KOPT-K1 (cell line): Measurements from ENCODE around the gene SYCP3.

Source experiments
- H3K27ac ChIP-seq: fragments of 200-600 bp; sonication (generic); 2 replicates; pipeline ENCODE4 v1.5.1; 2016; ENCODE audit warnings: antibody characterized with exemption, mild to moderate bottlenecking, low read depth, low read length; ENCODE audit not compliant: poor library complexity, severe bottlenecking
- H3K36me3 ChIP-seq: fragments of 200-600 bp; sonication (generic); 2 replicates; pipeline ENCODE4 v1.5.1; 2017; ENCODE audit warnings: antibody characterized with exemption, mild to moderate bottlenecking, low read length, moderate library complexity; ENCODE audit not compliant: insufficient read depth
- H3K9me3 ChIP-seq: fragments of 200-600 bp; sonication (generic); 2 replicates; pipeline ENCODE4 v1.5.1; 2017; ENCODE audit warnings: antibody characterized with exemption, low read length, mild to moderate bottlenecking; ENCODE audit not compliant: insufficient read depth, poor library complexity, severe bottlenecking

Gene SYCP3

DNA sequence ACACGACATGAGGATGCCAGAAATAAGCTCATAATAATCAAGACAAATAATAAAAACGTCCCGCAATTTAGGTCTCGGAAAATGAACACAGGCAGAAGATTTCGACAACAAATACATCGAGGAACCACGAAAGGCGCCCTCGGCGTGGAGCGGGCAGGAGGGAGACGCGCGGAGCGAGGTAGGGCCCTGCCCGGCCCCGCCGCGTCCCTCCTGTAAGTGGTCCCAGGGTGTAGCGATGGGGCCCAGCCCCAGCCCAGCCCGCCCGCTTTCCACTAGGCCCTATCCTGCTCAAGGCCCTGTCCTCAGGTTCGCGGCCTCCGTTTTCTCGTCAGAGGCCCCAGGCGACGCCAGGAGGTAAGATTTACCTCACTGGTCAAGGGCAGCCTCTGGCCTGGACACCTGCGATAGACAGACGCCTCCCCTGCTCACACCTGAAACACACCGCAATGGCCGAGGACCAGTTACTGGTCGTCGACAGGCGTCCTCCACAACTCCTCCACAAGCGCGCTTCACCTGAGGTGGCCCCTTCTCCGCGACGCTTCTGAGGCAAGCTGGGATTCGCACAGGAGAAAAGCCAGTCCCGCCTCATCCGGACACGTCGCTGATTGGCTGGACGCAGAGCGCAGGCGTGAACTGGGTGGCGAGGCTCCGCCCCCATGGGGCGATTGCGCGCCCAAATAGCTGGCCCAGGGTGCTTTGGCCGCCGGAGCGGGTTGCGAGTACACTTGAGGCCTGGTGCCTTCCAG, at the start of gene SYCP3:
SYCP3 (minus strand) TSS at position 543 of the 746 bp plus-strand sequence. CDS start 1,527 bp downstream, outside the sequence.
- Histone ChIP-seq H3K27ac (no peak within 1 kb of the TSS), H3K36me3 (peaks cover 21% of the 10 kb centered on the region)

DNA sequence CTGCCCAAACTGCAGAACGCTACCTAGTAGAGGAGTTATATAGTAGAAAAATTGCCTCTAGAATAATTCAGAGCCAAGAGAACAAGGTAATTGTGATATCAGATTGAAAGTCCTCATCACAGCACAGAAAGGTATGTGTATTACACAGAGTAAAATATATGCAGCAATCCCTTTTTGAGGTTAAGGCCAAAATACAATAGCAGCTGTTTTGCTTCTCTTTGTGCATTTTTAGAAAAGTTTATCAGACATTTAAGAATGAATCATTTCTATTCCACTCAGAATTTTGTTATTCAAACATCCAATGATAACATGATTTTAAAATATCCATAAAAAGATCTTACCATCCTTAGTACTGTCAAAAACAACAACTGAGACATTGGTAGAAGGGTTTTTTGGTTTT, 46.4 kb upstream of the SYCP3 start:
- no peak overlapping the region for H3K27ac ChIP-seq
- H3K36me3 ChIP-seq, result peaks cover 70% of the 10 kb centered on the region
- no peaks in the 10 kb centered on the region for H3K9me3 ChIP-seq

More for the DNA sequence above, at the start of gene SYCP3:
- no peaks in the 10 kb centered on the region for H3K9me3 ChIP-seq

DNA sequence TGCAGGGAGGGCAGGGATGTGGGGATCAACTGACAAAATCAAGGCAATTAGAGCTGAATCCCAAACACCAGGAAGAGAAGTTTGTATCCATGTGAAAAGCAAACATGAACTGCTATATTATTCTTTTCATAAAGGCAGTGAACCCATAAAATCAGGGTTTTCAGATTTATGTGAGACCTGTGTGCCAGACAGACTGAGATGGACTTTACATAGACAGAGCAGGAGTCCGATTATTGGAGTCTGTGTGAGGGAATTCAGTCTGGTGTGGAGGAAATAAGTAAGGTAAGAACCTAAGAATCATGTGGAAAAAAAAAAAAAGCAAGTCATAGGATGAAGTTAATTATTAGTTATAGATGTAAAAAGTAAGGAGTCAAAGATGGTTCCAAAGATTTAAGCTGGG, 45.1 kb upstream of the SYCP3 start:
- H3K36me3 ChIP-seq, result peaks cover 70% of the 10 kb centered on the region
- H3K9me3 ChIP-seq, result no peaks in the 10 kb centered on the region
- H3K27ac ChIP-seq, result no peak overlapping the region

DNA sequence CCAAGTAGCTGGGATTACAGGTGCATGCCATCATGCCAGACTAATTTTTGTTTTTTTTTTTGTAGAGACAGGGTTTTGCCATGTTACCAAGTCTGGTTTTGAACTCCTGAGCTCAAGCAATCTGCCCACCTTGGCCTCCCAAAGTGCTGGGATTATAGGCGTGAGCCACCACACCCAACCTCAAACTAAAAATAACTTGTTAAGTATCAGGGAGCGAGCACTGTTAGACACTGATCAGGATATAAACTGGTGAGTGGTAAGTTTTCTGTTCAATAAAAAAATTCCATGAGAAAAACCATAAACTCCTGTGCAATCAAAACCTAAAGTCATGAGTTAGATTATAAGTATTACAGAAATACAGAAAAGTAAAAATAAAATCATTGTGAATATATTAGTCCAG, 44.6 kb upstream of the SYCP3 start:
- no peaks in the 10 kb centered on the region for H3K9me3 ChIP-seq
- peaks cover 70% of the 10 kb centered on the region for H3K36me3 ChIP-seq
- no peak overlapping the region for H3K27ac ChIP-seq

DNA sequence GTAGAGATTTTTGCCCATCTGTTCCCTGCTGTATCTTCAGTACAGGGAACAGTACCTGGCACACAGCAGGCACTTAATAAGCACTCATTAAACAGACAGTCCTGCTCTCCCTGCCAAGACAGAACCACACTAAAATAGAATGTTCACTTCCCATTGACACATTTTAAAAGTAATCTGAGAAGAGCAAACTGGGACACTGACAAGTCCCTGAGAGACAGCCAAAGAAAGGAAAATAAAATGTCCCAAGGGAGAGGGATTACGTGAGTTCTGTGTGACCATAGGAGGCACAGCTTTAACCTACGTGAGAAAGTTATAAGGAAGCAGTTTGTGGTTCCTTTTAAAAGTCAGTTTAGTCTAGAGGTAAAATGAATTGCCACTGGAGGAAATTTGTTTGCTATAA, 43.9 kb upstream of the SYCP3 start:
- Histone ChIP-seq H3K36me3 (peaks cover 64% of the 10 kb centered on the region), H3K9me3 (no peaks in the 10 kb centered on the region), H3K27ac (no peak overlapping the region)

DNA sequence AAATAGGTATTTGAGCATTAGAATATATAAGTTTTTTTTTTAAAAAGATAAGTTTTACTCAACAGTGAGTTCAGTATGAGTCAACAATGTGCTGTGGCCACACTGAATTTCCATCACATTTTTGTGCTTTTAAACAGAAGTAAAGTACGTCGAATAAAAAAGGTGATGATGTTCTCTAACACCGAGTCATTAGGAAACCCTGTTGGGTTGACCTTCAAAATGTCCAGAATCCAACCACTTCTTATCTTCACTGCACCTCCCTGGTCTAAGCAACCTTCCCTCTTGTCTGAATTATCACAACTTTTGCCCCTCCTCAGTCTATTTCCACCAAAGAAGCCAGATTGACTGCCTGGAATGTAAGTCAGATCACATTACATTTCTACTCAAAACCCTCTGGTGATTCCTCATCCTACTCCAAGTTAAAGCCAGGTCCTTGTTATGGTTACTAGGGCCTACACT, 43.0 kb upstream of the SYCP3 start:
- H3K9me3 ChIP-seq, result no peaks in the 10 kb centered on the region
- peaks cover 65% of the 10 kb centered on the region for H3K36me3 ChIP-seq
- H3K27ac ChIP-seq, result no peak overlapping the region

DNA sequence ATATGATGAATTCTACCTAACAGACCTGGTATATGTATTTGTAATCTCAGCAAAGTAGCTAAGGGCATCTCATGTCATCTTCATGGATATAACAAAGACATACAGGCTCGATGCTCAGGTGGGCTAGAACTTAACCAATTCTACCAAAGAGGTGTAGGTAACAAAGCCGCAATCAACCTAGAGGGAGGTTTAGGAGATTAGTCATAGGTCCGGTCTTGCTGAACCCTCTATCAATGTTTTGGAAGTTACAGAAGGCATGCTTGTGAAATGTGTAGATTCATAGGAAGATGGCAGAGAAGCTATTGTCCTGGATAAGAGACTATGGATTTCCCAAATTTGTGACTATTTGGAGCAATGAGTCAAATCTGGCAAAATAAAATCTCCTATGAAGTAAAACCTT, 42.6 kb upstream of the SYCP3 start:
- Histone ChIP-seq H3K9me3 (no peaks in the 10 kb centered on the region), H3K27ac (no peak overlapping the region), H3K36me3 (peaks cover 70% of the 10 kb centered on the region)

DNA sequence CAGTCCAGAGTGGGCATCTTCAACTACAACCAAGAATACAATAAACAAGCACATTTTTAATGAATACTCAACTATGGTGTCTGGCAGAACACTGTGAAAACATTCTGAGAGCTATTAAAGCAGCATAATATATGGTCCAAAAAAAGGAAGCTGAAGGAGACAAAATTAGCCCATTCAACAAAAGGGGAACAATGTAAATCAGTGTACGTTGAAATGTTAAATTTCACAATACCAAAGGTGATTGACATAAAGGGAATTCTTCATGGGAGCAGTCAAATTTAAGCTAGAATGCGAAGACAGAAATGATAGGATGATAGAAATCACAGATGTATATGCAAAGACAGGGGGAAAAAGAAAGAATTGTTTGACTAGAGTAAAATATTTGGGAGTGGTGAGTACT, 41.3 kb upstream of the SYCP3 start:
- no peaks in the 10 kb centered on the region for H3K9me3 ChIP-seq
- H3K36me3 ChIP-seq, result peaks cover 69% of the 10 kb centered on the region
- no peak overlapping the region for H3K27ac ChIP-seq

DNA sequence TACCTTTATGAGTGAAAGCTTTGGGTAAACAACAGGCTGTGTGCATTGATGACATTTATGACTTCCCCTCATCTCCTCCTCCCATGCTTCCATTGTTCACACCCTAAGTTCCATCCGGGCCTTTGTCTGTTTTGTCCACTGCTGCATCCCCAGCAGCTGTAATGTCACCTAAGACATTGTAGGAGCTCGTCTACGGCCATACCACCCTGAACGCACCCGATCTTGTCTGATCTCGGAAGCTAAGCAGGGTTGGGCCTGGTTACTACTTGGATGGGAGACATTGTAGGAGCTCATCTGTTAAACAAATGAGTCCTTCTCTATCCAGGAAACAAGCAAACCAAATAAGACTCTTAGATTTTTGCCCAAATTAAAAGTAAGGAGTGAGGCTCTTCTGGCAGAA, 40.4 kb upstream of the SYCP3 start:
- Histone ChIP-seq H3K36me3 (peaks cover 63% of the 10 kb centered on the region), H3K9me3 (no peaks in the 10 kb centered on the region), H3K27ac (peak overlapping the region; percentile 1)

DNA sequence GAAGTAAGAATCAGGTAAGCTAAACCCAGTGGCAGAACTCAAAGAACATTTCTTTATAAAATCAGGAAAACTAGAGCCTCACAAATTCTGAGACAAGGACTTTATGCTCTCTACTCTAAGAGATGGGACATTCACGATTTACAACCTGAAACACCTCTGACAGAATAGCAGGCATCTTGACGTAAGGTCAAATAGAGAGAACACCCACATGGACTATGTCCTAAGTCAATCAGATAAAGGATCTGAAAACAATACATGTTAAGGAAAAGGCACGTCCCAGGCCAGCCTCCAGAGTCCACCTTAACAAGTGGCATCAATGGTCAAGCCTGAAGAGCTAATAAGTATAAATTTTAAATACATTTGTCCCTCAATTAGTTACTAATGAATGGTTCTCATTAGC, 39.9 kb upstream of the SYCP3 start:
- Histone ChIP-seq H3K36me3 (peaks cover 59% of the 10 kb centered on the region), H3K9me3 (no peaks in the 10 kb centered on the region)

DNA sequence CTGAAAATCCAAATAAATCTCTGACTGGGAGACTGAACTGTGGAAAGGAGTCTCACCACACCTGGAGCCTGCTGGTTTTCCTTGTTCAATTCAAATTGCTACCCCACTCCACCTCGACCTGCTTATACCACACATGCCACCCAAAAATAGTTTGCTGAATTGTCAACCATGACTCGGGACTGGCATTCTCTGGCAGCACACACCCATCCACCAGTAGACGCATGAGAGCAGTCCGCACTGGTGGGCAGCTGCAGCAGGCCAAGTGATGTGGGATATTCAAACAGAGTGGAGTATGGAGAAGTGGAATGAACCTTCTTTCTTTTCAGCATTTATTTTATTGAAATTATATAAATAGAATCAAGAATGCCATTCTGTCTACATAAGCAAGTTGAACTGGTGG, 38.7 kb upstream of the SYCP3 start:
- H3K9me3 ChIP-seq, result no peaks in the 10 kb centered on the region
- peaks cover 50% of the 10 kb centered on the region for H3K36me3 ChIP-seq
- H3K27ac ChIP-seq, result peak overlapping the region; percentile 71

More for the DNA sequence above, 39.9 kb upstream of the SYCP3 start:
- H3K27ac ChIP-seq, result no peak overlapping the region

DNA sequence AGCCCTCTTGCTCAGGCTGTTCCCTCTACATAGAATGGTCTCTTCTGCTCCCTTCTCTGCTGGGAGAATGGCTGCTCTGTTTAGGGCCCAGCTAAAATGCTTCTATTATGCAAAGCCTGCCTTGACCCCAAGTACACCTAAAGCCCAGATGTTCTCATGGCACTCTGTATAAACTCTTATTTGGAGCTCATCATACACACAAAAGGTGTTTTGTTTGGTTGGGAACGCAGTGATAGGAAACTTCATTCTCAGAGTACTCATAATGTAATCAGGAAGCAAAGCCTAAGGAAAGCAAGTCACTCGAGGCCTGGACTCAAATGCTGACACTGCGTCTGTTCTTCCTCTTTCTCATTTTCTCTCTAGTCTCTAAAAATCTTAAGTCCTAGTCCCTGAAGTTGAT, 38.2 kb upstream of the SYCP3 start:
- Histone ChIP-seq H3K27ac (peak overlapping the region; percentile 71), H3K9me3 (no peaks in the 10 kb centered on the region), H3K36me3 (peaks cover 51% of the 10 kb centered on the region)

DNA sequence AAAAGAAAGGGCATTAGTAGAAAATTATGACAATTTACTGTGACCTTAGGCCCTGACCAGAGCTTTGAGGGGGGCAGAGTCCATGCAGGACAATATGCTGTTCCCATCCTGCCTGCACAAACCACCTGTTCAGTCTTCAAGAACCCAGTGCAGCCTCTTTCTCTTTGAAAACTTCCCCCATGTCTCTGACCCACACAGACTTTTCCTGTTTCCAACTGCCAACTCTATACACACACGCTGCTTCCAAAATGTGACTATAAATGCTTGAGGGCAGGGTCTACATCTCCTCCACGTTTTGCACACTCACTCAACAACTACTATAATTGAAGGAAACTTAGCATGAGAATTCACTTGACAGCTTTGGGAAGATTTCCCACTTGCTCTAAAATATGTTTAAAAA, 36.6 kb upstream of the SYCP3 start:
- Histone ChIP-seq H3K9me3 (no peaks in the 10 kb centered on the region), H3K27ac (peak overlapping the region; percentile 71), H3K36me3 (peaks cover 52% of the 10 kb centered on the region)

DNA sequence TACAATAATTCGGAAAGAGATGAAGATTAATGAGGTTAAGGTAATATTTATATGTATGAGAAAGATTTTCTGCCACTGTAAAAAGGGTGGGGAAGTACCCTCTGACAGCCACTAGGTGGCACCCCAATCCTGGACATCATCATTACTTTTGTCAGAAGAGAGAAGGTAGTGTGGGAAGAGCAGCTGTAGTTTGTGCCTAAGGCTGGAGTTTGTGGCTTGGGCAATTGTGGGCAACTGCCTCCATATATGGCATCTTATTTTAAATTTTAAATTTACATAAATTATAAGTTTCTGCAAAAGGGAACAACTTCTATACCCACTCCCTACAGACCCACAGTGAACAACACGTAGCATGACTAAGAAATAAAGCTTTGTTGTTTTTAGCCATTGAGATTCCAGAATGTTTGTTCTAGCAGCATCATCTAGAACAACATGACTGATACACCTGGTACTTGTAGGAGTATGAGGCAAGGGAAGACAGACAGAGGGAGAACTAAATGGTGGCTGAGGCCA, 34.4 kb upstream of the SYCP3 start:
- Histone ChIP-seq H3K27ac (peak overlapping the region; percentile 71), H3K36me3 (peaks cover 57% of the 10 kb centered on the region), H3K9me3 (no peaks in the 10 kb centered on the region)

DNA sequence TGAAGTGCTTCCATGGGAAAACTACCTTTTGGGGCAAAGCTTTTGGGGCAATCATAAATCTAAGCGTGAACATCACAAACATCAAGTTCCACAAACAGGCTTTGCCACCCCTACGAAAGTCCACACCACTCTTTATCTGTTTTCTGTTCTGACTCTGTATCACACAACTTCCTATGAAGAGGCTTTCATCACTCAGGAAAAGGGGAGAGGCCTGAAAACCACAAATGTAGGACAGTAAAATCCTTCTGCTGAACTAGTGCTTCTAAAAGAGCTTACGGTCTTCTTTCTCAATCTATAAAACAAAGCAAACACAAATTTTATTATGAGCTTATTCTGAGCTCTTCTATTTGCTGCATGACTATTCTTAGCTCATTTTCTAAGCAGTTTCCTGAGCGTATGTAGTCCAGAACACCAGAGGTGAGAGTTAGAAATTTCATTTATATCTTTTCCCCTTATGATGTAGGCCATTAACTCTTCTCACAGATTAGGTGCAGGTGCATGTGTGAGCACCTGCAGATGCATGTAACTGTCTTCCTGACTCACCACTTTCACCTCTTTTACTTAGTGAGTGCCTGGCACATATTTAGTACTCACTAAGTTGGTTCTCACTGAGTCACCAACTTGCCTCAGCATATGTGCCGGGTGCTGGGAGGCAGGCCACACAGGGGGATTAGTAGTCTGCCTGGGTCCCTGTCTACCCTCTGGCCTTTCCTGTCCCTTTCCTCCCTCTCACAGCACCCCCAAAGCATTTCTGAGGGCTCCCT, 32.9 kb upstream of the SYCP3 start:
- Histone ChIP-seq H3K9me3 (no peaks in the 10 kb centered on the region), H3K27ac (peak overlapping the region; percentile 16), H3K36me3 (peaks cover 62% of the 10 kb centered on the region)
